A673 (cell line): ENCODE results near the gene PRKCQ.

ENCODE experiments used
- EZH2 ChIP-seq: fragments of 200-600 bp; sonication (generic); IDR thresholded peaks from 2 replicates; pipeline ENCODE4 v1.6.1; 2017; ENCODE audit warnings: borderline replicate concordance, low read depth, mild to moderate bottlenecking, mixed read lengths, antibody characterized with exemption, low read length; ENCODE audit not compliant: poor library complexity, severe bottlenecking
- TF ChIP-seq, protein P1 (sequence below): fragments of 300-800, 200-600 bp; sonication (generic); conservative IDR thresholded peaks from 2 replicates; pipeline ENCODE4 v1.5.1; 2017; ENCODE audit warnings: low read depth, mild to moderate bottlenecking, antibody characterized with exemption, low read length, moderate library complexity, mixed read lengths

DNA sequence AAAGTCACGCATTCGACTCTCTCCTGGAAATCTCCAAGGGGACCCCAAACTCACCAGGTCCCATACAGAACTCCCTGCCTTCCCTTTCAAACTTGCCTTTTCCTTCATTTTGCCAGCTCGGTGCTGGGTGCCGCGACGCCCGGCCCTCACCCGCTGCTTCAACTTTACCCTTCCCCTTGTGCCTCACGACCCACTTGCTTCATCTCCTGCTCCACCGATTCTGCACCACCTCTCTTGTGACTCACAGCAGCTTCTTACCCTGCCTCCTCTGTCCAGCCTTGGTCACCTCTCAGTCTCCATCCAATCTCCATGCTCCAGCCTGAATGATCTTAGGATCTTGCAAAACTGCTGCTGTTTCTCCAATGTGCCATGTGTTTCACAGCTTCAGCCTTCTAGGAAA is 59.9 kb downstream of the PRKCQ start:
- TF ChIP-seq, protein P1, sequence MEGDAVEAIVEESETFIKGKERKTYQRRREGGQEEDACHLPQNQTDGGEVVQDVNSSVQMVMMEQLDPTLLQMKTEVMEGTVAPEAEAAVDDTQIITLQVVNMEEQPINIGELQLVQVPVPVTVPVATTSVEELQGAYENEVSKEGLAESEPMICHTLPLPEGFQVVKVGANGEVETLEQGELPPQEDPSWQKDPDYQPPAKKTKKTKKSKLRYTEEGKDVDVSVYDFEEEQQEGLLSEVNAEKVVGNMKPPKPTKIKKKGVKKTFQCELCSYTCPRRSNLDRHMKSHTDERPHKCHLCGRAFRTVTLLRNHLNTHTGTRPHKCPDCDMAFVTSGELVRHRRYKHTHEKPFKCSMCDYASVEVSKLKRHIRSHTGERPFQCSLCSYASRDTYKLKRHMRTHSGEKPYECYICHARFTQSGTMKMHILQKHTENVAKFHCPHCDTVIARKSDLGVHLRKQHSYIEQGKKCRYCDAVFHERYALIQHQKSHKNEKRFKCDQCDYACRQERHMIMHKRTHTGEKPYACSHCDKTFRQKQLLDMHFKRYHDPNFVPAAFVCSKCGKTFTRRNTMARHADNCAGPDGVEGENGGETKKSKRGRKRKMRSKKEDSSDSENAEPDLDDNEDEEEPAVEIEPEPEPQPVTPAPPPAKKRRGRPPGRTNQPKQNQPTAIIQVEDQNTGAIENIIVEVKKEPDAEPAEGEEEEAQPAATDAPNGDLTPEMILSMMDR: no peak
- TF ChIP-seq EZH2: no peak
